NB4 (cell line): Measurements from ENCODE around the gene INO80.
"Not testable (repeated sequence)": the region's sequence is repeated elsewhere in the genome, so short reads cannot be mapped to it uniquely, and the experiment has no call there.

Experiments used
- DNase-seq: peaks from one replicate; pipeline ENCODE4 v3.0.0; 2010; ENCODE audit warnings: low read depth
- H3K4me3 ChIP-seq: one replicate; pipeline ENCODE4 v1.5.1; 2011; ENCODE audit warnings: mild to moderate bottlenecking, low read depth, low read length, moderate library complexity
- CTCF ChIP-seq: IDR thresholded peaks from one replicate; pipeline ENCODE4 v1.5.1; 2012; ENCODE audit warnings: low read depth, low read length
- MYC ChIP-seq: IDR thresholded peaks from 2 replicates; pipeline ENCODE4 v1.6.1; 2011; ENCODE audit warnings: low read depth, low read length
- POLR2A ChIP-seq: IDR thresholded peaks from 2 replicates; pipeline ENCODE4 v1.6.1; 2011; ENCODE audit warnings: mild to moderate bottlenecking; ENCODE audit not compliant: insufficient read length; ENCODE audit errors: extremely low read depth
- TF ChIP-seq, protein P1 (sequence below): IDR thresholded peaks from 2 replicates; pipeline ENCODE4 v1.6.1; 2011; ENCODE audit warnings: low read depth, low read length

Gene INO80

GRCh38 chr15:41153733-41154132 lies 37.7 kb upstream of the INO80 start:
- TF ChIP-seq MYC: no peak
- TF ChIP-seq, protein P1, sequence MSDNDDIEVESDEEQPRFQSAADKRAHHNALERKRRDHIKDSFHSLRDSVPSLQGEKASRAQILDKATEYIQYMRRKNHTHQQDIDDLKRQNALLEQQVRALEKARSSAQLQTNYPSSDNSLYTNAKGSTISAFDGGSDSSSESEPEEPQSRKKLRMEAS: no peak
- TF ChIP-seq CTCF: no peak
- TF ChIP-seq POLR2A: no peak
- no peak for DNase-seq
- no peak overlapping the region for H3K4me3 ChIP-seq

DNA sequence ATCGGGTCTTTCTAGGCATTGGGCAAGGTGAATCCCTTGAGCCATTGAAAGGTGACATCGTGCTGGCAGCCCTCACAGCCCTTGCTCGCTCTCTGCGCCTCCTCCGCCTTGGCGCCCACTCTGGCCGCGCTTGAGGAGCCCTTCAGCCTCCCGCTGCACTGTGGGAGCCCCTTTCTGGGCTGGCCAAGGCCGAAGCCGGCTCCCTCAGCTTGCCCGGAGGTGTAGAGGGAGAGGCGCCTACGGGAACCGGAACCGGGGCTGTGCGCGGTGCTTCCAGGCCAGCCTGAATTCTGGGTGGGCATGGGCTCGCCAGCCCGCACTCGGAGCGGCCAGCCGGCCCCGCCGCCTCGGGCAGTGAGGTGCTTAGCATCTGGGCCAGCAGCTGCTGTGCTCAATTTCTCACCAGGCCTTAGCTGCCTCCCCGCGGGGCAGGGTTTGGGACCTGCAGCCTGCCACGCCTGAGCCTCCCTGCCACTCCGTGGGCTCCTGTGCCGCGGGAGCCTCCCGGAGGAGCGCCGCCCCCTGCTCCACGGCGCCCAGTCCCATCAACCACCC lies 35.4 kb upstream of the INO80 start:
- TF ChIP-seq, protein P1: no peak
- DNase-seq: no peak
- no peak overlapping the region for H3K4me3 ChIP-seq

GRCh38 chr15:41150279-41150678 lies 34.2 kb upstream of the INO80 start:
- DNase-seq: no peak
- no peak overlapping the region for H3K4me3 ChIP-seq
- TF ChIP-seq, protein P1: no peak
- TF ChIP-seq POLR2A: no peak
- TF ChIP-seq MYC: no peak
- no peak for TF ChIP-seq CTCF

GRCh38 chr15:41148065-41148464 lies 32.0 kb upstream of the INO80 start:
- TF ChIP-seq, protein P1: no peak
- TF ChIP-seq CTCF (no peak), MYC (no peak), POLR2A (no peak)
- no peak overlapping the region for H3K4me3 ChIP-seq
- DNase-seq: no peak

DNA sequence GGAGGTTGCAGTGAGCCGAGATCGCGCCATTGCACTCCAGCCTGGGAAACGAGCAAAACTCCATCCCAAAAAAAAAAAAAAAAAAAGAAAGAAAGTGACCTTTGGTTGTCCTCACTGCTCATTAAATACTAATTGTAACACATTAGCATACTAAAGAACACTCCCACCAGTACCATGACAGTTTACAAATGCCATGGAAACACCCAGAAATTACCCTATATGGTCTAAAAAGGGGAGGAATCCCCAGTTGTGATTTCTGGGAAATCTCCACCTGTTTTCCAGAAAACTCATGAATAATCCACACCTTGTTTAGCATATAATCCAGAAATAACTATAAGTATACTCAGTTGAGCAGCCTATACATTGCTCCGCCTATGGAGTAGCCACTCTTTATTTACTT lies 23.5 kb upstream of the INO80 start:
- TF ChIP-seq MYC: no peak
- TF ChIP-seq, protein P1: no peak
- no peak for TF ChIP-seq POLR2A
- no peak for TF ChIP-seq CTCF
- no peak for DNase-seq
- no peak overlapping the region for H3K4me3 ChIP-seq

- not testable (repeated sequence) for DNase-seq, H3K4me3 ChIP-seq
Observed at GRCh38 chr15:41139112-41139511, 23.0 kb upstream of the INO80 start.

- DNase-seq, H3K4me3 ChIP-seq: not testable (repeated sequence)
Observed at GRCh38 chr15:41135580-41135979, 19.5 kb upstream of the INO80 start.
